Activated T-cell treated with anti-CD3 and anti-CD28 coated beads, Interleukin-2, amount 50 U/mL, for 1 hour (primary cell): ENCODE data around the gene TMEM178A.
"Not testable (repeated sequence)": the region's sequence is repeated elsewhere in the genome, so short reads cannot be mapped to it uniquely, and the experiment has no call there.

Experiments used
- DNase-seq: peaks from one replicate; pipeline ENCODE4 v3.0.0-alpha.2; 2020

TMEM178A gene

GRCh38 chr2:39665811-39666490, at the start of gene TMEM178A:
Gene TMEM178A, plus strand, starts transcription at chr2:39665917. Its CDS starts 58 bp downstream, at chr2:39665975.
- DNase-seq, result no peak

- DNase-seq, result no peak
Observed at GRCh38 chr2:39618236-39618635, 47.5 kb upstream of the TMEM178A start.

GRCh38 chr2:39618736-39619135, 47.0 kb upstream of the TMEM178A start:
- DNase-seq, result no peak

DNA sequence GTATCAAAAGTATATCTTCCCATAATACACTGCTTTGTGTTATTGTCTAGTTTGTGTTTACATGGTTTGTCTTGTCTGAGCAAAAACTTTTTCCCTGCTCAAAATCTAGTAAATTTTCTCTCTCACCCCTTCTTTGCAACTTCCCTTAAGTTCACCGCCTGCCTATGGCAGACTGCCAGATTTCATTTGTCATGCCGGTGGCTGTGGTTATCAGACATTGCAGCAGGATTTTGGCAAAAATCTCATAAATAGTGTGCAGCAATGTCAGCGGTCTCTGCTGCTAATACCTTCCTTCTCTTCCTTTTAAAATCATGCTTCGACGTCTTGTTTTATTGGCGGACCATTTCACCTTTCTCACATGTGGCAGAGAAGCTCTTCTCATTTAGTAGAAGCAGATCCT, 45.6 kb upstream of the TMEM178A start:
- no peak for DNase-seq

DNA sequence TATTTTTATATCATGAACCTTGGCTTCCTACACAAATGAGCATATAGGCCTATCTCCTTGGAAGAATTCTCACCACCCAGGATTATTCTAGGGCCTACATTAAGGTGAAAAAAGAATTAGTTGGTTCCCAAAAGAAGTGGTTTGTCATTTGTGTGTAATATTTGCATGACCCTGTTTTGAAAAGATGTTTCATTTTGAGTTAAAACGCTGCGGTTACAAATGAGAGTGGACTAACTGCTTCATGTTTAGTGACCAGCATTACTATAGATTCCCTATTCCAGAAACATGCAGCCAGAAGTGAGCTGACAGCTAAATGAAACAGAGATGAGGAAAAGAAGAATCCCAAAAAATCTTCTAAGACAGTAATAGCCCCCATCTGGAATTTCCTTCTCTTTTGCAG, 44.1 kb upstream of the TMEM178A start:
- no peak for DNase-seq

DNA sequence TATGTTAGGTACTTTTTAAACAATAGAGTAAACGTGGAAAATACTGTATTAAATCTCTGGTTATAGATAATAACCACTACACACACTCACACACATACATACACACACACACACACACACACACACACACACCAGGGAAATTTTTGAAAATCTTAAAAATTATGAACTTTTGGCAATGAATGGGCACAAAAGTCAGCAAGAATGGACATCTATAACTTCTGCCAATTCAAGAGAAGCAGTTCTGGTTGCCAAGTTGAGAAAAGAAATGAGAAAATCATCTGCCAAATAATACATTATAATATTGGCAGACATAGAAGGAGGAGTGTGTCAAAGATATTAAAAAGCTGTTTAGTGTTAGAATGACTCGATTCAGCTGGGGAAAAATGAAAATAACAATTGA, 42.9 kb upstream of the TMEM178A start:
- DNase-seq, result no peak

- DNase-seq, result no peak
Observed at GRCh38 chr2:39623917-39624316, 41.8 kb upstream of the TMEM178A start.

DNA sequence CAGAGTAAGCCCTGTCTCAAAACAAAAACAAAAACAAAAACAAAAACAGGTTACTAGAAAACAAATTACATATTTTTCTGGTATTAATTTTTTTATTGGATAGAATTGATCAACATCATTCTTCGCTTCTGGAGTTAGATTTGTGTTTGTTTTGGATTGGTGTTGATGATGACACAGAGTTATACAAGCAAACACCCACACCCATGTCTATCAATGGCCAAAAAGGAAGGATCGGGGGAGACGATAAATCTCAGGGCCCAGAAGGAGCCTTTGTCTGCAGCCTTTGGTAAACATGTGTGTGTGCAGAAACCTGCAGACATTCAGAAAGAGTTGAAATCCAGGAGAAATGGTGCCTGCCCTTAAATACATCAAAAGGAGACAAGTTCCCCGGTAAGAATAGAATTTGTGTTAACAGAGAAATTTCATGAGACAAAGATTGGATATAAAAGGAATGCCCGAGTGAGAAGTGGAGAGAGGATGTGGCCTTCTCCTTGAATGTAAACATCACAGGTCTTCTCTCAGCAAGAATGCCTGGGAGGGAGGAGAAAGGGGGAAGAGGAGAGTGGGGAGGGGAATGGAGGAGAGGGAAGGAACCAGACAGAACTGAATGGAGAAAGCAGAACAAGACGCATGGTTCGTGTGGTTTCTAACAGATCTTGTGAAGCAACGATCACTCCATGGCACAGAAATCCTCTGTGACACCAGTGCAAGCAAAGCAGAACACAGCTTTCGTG, 40.4 kb upstream of the TMEM178A start:
- DNase-seq, result no peak

- no peak for DNase-seq
Observed at GRCh38 chr2:39625927-39626270, 39.8 kb upstream of the TMEM178A start.

GRCh38 chr2:39628346-39628745, 37.4 kb upstream of the TMEM178A start:
- not testable (repeated sequence) for DNase-seq

DNA sequence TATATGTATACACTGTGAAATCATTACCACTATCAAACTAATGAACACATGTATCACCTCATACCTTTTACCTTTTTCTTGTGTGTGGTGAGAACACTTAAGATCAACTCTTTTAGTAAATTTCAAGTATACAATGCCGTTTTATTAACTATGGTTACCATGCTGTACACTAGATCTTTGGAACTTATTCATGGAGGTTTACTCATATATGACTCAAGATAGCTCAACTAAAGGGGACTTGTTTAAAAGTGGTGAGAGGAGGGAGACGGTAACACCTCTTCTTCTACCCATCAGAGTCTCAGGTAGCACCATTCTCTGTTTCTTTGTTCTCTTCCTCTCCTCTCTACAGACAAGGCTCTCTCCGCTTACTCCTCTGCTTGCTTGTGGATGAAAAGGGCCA, 36.1 kb upstream of the TMEM178A start:
- no peak for DNase-seq

- no peak for DNase-seq
Observed at GRCh38 chr2:39631256-39631655, 34.5 kb upstream of the TMEM178A start.

DNA sequence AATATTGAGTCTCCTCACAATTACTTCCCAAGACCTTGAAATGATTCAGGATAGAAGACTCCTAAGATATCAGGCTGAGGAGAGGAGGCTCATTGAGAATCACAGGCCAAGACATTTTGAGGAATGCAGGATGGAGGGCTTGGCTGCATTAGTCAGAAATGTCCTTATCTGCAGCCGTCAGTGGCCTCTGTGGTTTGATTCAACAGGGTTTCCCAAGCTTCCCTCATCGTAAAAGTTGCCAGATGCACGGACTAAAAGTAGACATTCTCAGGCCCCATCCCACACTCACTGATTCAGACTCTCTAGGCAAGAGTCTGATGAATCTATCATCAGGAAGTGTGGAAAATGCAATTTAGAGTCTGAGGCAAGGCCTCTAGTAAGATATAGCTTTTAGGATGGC, 34.0 kb upstream of the TMEM178A start:
- DNase-seq, result no peak

- no peak for DNase-seq
Observed at GRCh38 chr2:39632876-39633275, 32.8 kb upstream of the TMEM178A start.

- DNase-seq, result no peak
Observed at GRCh38 chr2:39636306-39636705, 29.4 kb upstream of the TMEM178A start.

DNA sequence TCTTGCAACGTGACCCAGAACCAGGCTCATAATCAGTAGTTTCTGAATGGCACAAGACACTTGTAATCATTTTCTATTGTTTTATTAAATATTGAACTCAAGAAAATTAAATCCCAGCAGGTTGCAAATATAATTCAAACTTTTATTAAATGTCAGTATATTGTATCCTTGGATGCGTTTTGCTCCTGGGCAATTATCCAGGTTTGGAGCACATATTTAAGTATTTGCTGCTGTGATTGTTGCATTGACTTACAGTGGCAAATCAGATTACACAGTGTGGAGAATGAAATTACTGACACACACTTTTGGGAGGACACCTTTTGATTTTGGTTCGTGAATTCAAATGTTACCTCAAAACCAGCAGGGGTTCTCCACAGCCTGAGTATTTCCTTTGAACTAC, 27.1 kb upstream of the TMEM178A start:
- no peak for DNase-seq

DNA sequence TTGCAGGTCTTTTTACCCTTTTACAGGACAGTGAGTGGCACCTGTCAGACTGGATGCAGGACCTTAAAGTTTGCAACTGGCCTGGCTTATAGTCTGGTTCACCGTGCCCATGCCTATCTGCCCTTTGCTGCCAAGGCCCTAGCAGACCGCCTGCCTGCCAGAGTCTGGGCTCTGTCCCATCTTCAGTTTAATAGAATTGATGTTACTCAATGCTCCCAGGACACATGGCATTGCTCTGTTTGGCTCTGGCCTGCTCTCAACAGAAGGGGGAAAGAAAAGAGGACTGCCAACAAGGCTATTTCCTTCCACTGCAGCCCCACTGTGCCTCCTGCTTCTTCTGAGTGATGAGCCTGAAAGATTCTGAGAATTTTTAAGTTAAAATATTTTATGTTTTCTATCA, 25.6 kb upstream of the TMEM178A start:
- no peak for DNase-seq

DNA sequence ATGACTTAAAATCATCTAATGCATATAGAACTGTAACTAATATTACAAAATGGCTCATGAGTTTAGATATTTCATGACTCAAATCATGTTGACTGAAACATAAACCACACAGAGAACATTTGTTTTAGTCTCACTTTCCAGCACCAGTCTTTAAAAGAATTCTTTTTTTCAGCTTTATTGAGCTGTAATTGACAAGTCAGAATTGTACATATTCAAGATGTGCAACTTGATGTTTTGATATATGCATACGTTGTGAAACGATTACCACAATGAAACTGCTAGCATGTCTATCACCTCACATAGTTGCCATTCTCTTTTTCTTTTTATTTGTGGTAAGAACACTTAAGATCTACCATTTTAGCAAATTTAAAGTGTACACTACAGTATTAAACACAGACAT, 25.0 kb upstream of the TMEM178A start:
- no peak for DNase-seq

GRCh38 chr2:39641635-39642034, 24.1 kb upstream of the TMEM178A start:
- DNase-seq, result no peak

DNA sequence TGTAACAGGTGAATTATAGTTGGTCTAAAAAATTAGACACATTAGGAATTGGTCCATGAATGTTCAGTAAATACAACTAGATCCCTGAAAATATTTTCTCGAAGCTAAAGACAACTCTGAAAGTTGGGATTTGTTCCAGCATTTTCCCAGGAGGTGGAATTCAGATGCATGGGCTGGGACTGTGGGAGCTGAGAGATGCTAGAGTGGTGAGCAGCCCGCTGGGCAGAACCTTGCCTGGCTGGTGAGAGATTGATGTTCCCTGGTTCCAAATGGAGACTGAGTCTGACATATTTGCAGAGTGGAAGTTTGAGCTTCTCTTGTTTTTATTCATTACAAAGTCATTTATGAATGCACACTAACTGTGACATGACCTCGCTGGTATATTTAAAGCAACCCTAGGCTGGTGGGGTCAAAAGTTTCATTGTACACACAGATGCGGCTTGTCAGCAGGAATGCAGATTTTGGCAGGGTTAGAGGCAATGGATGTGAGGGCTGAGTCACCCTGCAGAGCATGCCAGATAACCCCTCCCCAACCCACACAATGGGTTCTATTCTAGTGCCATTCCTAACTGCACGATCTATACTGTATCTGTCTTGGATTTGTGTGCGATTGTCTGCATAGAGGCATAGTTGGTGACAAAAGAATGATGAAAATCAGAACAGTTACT, 23.5 kb upstream of the TMEM178A start:
- DNase-seq, result no peak

DNA sequence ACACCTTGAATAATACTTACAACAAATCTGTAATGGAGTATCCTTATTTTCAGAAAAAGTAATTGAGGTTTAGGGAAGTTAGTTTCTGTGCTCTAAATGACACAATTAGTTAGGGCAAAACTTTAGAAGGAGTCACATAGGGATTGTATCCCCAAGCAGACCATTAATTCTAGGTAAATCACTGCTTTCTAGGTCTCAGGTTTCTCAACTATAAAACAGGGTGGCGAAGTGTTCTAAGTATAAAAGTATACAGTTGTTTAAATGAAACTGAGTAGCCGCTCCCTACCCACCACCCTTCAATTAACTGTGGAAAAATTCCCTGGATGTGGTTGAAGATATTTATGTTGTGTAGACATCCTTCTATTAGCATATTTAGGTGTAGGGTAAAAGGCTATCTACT, 19.9 kb upstream of the TMEM178A start:
- no peak for DNase-seq

GRCh38 chr2:39646267-39646666, 19.4 kb upstream of the TMEM178A start:
- DNase-seq, result no peak

DNA sequence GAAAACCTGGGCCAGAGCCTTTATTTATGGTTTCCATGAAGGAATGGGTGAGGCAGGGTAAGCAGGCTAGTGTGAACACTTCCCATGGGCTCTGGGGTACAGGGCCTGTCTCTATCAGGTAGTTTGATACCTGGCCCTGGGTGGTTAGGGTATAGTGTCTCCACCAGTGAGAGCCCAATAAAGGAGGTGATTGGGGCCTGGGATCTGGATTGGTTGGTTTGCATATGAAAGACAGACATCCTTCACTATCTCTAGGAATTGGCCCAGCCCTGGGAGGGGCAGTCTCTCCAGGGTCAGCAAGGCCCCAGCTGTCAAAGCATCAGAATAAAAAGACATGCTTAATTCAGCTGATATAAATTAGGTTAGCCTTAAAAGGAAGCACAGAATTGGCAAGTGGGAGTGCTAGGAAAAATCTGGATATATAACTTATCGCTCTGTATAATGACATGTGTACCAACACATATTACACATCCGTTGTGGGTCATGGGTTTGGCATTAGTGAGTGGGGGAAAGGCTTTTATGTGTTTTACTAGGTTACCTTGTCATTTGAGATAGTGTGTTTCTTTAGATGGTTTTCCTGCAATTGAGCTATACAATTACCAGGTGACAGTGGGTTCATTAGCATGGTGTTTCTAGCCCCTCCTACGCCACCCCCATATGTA, 18.5 kb upstream of the TMEM178A start:
- no peak for DNase-seq

GRCh38 chr2:39648580-39648979, 17.1 kb upstream of the TMEM178A start:
- DNase-seq, result no peak
